Stimulated activated naive CD8-positive, alpha-beta T cell treated with anti-CD3 and anti-CD28 coated beads, Interleukin-15, Interleukin-2, amounts not matched to agents 100 ng/mL and 50 ng/mL, for 24 hours (primary cell): ENCODE results near the gene ERICH6.
"Not testable (repeated sequence)": the region's sequence is repeated elsewhere in the genome, so short reads cannot be mapped to it uniquely, and the experiment has no call there.

Experiments used
- H3K27ac Mint-ChIP-seq: one replicate; pipeline ENCODE4 v1.8.0; 2021; ENCODE audit warnings: mild to moderate bottlenecking, mixed read lengths
- H3K27me3 Mint-ChIP-seq: one replicate; pipeline ENCODE4 v1.8.0; 2021; ENCODE audit warnings: mixed read lengths
- H3K36me3 Mint-ChIP-seq: one replicate; pipeline ENCODE4 v1.8.0; 2021; ENCODE audit warnings: low read depth, mixed read lengths
- H3K4me1 Mint-ChIP-seq: one replicate; pipeline ENCODE4 v1.8.0; 2021; ENCODE audit warnings: low read depth, mixed read lengths
- H3K4me3 Mint-ChIP-seq: one replicate; pipeline ENCODE4 v1.8.0; 2021; ENCODE audit warnings: mild to moderate bottlenecking, mixed read lengths
- H3K9me3 Mint-ChIP-seq: one replicate; pipeline ENCODE4 v1.8.0; 2021; ENCODE audit warnings: mixed read lengths

ERICH6 gene

DNA sequence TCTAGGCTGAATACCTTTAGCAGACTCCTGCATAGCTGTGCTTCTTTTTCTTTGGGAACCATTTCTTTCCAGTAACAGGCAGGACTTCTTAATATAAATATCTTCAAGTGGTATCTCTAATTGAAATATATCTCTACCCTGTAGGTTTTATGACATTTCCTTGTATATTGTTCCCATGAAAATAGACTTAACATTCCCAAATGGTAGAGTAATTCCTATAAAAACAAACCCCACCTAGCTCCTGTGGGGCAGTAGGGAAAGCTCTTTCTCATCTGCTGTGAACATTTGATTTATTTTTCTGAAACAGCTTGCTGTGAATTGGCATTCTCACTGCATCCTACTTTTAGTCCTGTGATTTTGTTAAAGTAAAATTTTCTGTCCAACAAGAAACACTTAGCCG lies 79.8 kb downstream of the ERICH6 start:
- H3K36me3 Mint-ChIP-seq: peaks cover 63% of the 10 kb centered on the region
- no peak overlapping the region for H3K4me3 Mint-ChIP-seq
- no peaks in the 10 kb centered on the region for H3K27me3 Mint-ChIP-seq
- peaks cover 27% of the 10 kb centered on the region for H3K4me1 Mint-ChIP-seq
- H3K27ac Mint-ChIP-seq: peak overlapping the region; percentile 10
- H3K9me3 Mint-ChIP-seq: no peaks in the 10 kb centered on the region

GRCh38 chr3:150622955-150623354 lies 80.8 kb downstream of the ERICH6 start:
- H3K36me3 Mint-ChIP-seq: peaks cover 62% of the 10 kb centered on the region
- not testable (repeated sequence) for H3K4me3 Mint-ChIP-seq, H3K27me3 Mint-ChIP-seq, H3K27ac Mint-ChIP-seq, H3K9me3 Mint-ChIP-seq
- peaks cover 37% of the 10 kb centered on the region for H3K4me1 Mint-ChIP-seq

DNA sequence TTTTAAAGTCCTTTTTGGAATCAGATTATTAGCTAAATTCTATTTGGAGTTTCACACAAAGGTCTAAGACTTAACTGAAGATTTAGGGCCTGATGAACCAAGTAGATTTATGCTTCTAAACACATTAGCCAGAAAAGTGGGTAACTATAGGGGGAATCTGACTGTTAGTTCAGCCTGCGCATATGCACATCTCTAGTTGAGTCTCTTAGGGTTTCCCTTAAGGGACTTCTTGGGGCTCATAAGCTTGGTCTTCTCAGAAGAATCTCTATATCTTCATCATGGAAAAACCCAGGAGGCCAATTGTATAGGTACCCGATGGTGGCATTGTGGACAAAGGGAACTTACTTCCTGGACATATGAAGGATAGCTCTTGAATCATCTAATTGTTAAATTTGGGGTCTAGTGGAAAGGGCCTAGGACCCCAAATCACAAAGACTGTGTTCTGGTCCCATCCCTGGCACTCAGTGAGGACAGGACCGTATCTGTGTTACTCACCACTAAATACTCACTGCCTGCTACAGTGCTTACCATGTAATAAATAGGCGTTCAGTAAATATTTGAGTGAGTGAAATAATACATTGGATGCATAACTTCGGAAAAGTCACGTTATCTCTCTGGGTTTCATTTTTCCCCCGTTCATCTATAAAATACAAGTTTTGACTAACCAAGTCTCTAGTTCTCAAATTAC lies 83.6 kb downstream of the ERICH6 start:
- H3K9me3 Mint-ChIP-seq: no peaks in the 10 kb centered on the region
- H3K4me3 Mint-ChIP-seq: no peak overlapping the region
- H3K27ac Mint-ChIP-seq: peak overlapping the region; percentile 31
- no peaks in the 10 kb centered on the region for H3K27me3 Mint-ChIP-seq
- peaks cover 46% of the 10 kb centered on the region for H3K4me1 Mint-ChIP-seq
- H3K36me3 Mint-ChIP-seq: peaks cover 54% of the 10 kb centered on the region

- no peaks in the 10 kb centered on the region for H3K27me3 Mint-ChIP-seq
- peak overlapping the region; percentile 26 for H3K27ac Mint-ChIP-seq
- H3K36me3 Mint-ChIP-seq: peaks cover 60% of the 10 kb centered on the region
- no peak overlapping the region for H3K4me3 Mint-ChIP-seq
- H3K4me1 Mint-ChIP-seq: peaks cover 67% of the 10 kb centered on the region
- H3K9me3 Mint-ChIP-seq: peaks cover 3% of the 10 kb centered on the region
Measured at GRCh38 chr3:150613709-150614480, 89.8 kb downstream of the ERICH6 start.

GRCh38 chr3:150613034-150613433 lies 90.7 kb downstream of the ERICH6 start:
- H3K36me3 Mint-ChIP-seq: peaks cover 58% of the 10 kb centered on the region
- peaks cover 3% of the 10 kb centered on the region for H3K9me3 Mint-ChIP-seq
- no peaks in the 10 kb centered on the region for H3K27me3 Mint-ChIP-seq
- no peak overlapping the region for H3K4me3 Mint-ChIP-seq
- H3K27ac Mint-ChIP-seq: no peak overlapping the region
- peaks cover 67% of the 10 kb centered on the region for H3K4me1 Mint-ChIP-seq

DNA sequence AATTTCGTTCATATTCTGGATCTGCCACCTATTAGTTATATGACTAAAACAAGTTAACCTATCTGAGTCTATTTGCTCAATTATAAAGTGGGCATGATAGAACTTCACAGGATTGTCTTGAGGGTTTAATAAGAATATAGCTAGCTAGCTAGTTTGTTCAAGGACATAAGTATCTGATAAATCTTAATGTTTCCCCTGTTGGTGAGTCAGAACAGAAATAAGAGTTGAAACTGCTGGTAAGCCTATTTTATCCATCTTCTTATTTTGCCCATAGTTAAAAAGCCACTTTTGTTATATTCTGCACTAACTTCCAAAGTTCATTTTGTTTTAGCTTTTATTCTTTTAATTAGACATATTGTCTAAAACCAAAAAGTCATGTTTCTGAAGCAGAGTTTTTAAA lies 91.2 kb downstream of the ERICH6 start:
- no peaks in the 10 kb centered on the region for H3K27me3 Mint-ChIP-seq
- peaks cover 3% of the 10 kb centered on the region for H3K9me3 Mint-ChIP-seq
- peaks cover 59% of the 10 kb centered on the region for H3K36me3 Mint-ChIP-seq
- H3K27ac Mint-ChIP-seq: no peak overlapping the region
- H3K4me1 Mint-ChIP-seq: peaks cover 70% of the 10 kb centered on the region
- H3K4me3 Mint-ChIP-seq: no peak overlapping the region

GRCh38 chr3:150611666-150612065 lies 92.1 kb downstream of the ERICH6 start:
- Mint-ChIP-seq H3K27me3 (no peaks in the 10 kb centered on the region), H3K36me3 (peaks cover 58% of the 10 kb centered on the region), H3K9me3 (peaks cover 3% of the 10 kb centered on the region), H3K4me1 (peaks cover 72% of the 10 kb centered on the region), H3K4me3 (no peak overlapping the region), H3K27ac (peak overlapping the region; percentile 16)

- no peak overlapping the region for H3K27ac Mint-ChIP-seq
- H3K4me3 Mint-ChIP-seq: no peak overlapping the region
- peaks cover 3% of the 10 kb centered on the region for H3K9me3 Mint-ChIP-seq
- H3K36me3 Mint-ChIP-seq: peaks cover 65% of the 10 kb centered on the region
- no peaks in the 10 kb centered on the region for H3K27me3 Mint-ChIP-seq
- peaks cover 79% of the 10 kb centered on the region for H3K4me1 Mint-ChIP-seq
Measured at GRCh38 chr3:150610785-150611184, 92.9 kb downstream of the ERICH6 start.

GRCh38 chr3:150609988-150610387 lies 93.7 kb downstream of the ERICH6 start:
- peaks cover 87% of the 10 kb centered on the region for H3K4me1 Mint-ChIP-seq
- H3K9me3 Mint-ChIP-seq: peaks cover 3% of the 10 kb centered on the region
- peak overlapping the region; percentile 72 for H3K27ac Mint-ChIP-seq
- H3K4me3 Mint-ChIP-seq: peak overlapping the region; percentile 1
- no peaks in the 10 kb centered on the region for H3K27me3 Mint-ChIP-seq
- H3K36me3 Mint-ChIP-seq: peaks cover 65% of the 10 kb centered on the region
